ENCODE results near the gene PCDHA4.
"Not testable (repeated sequence)": the region's sequence is repeated elsewhere in the genome, so short reads cannot be mapped to it uniquely, and the experiment has no call there.

Gene PCDHA4

GRCh38 chr5:140821375-140822280 is 14.8 kb downstream of the PCDHA4 start, which contains the start of gene PCDHA5:
Gene PCDHA5, plus strand, starts transcription at chr5:140821613.
- DNase-seq (ENCODE audit: low read depth in 2 of 2): no peak

- DNase-seq (ENCODE audit: low read depth in 2 of 2): no peak
Measured at GRCh38 chr5:140822281-140822629, 15.4 kb downstream of the PCDHA4 start.

- DNase-seq (ENCODE audit: low read depth in 2 of 2): not testable (repeated sequence)
Measured at GRCh38 chr5:140822969-140823368, 16.1 kb downstream of the PCDHA4 start.

- no peak for DNase-seq (ENCODE audit: low read depth in 2 of 2)
Measured at GRCh38 chr5:140823475-140823874, 16.6 kb downstream of the PCDHA4 start.

- DNase-seq (ENCODE audit: low read depth in 2 of 2): no peak
Measured at GRCh38 chr5:140827704-140828361, 21.0 kb downstream of the PCDHA4 start, which contains the start of gene PCDHA6. Gene PCDHA6, plus strand, starts transcription at chr5:140827960. Its CDS starts 132 bp downstream, at chr5:140828092.

GRCh38 chr5:140828362-140828737 is 21.5 kb downstream of the PCDHA4 start:
- DNase-seq (ENCODE audit: low read depth in 2 of 2): no peak

- DNase-seq (ENCODE audit: low read depth in 2 of 2): not testable (repeated sequence)
Measured at GRCh38 chr5:140829511-140830501, 22.9 kb downstream of the PCDHA4 start.

GRCh38 chr5:140833993-140834392 is 27.1 kb downstream of the PCDHA4 start, which contains the start of gene PCDHA7:
Gene PCDHA7, plus strand, starts transcription at chr5:140834269. Its CDS starts 115 bp downstream, at chr5:140834384.
- DNase-seq (ENCODE audit: low read depth in 2 of 2): peak in 1 of 2 experiments; percentile 4

GRCh38 chr5:140834439-140835008 is 27.7 kb downstream of the PCDHA4 start:
- not testable (repeated sequence) for DNase-seq (ENCODE audit: low read depth in 2 of 2)

- no peak for DNase-seq (ENCODE audit: low read depth in 2 of 2)
Measured at GRCh38 chr5:140835622-140836510, 29.0 kb downstream of the PCDHA4 start.

- DNase-seq (ENCODE audit: low read depth in 2 of 2): no peak
Measured at GRCh38 chr5:140840978-140841962, 34.4 kb downstream of the PCDHA4 start, which contains the start of gene PCDHA8. Gene PCDHA8, plus strand, starts transcription at chr5:140841187. Its CDS starts 135 bp downstream, at chr5:140841322.

GRCh38 chr5:140842798-140843733 is 36.2 kb downstream of the PCDHA4 start:
- no peak for DNase-seq (ENCODE audit: low read depth in 2 of 2)

- not testable (repeated sequence) for DNase-seq (ENCODE audit: low read depth in 2 of 2)
Measured at GRCh38 chr5:140848139-140849102, 41.6 kb downstream of the PCDHA4 start, which contains the start of gene PCDHA9. Gene PCDHA9, plus strand, starts transcription at chr5:140848382. Its CDS starts 114 bp downstream, at chr5:140848496.

GRCh38 chr5:140849831-140850634 is 43.2 kb downstream of the PCDHA4 start:
- not testable (repeated sequence) for DNase-seq (ENCODE audit: low read depth in 2 of 2)

Measured in fibroblast of skin of left biceps (primary cell).